Skin epidermis (tissue), 12 donors: Measurements from ENCODE around the gene NAA80.
"Not testable (repeated sequence)": the region's sequence is repeated elsewhere in the genome, so short reads cannot be mapped to it uniquely, and the experiment has no call there.

ENCODE experiments used
- H3K27ac ChIP-seq, 21 experiments: fragments of 200-600 bp; sonication (generic) in 11 of 21; one replicate each; pipeline ENCODE4 v1.5.0; 2020; ENCODE audit warnings: mild to moderate bottlenecking in 3 of 21, inconsistent platforms in 2 of 21, moderate library complexity in 2 of 21
- H3K4me3 ChIP-seq, 7 experiments: fragments of 200-600 bp; sonication (generic) in 2 of 7; one replicate each; pipeline ENCODE4 v1.5.0; 2020; ENCODE audit warnings: inconsistent platforms in 2 of 7, mild to moderate bottlenecking in 2 of 7, moderate library complexity in 1 of 7

The NAA80 gene

DNA sequence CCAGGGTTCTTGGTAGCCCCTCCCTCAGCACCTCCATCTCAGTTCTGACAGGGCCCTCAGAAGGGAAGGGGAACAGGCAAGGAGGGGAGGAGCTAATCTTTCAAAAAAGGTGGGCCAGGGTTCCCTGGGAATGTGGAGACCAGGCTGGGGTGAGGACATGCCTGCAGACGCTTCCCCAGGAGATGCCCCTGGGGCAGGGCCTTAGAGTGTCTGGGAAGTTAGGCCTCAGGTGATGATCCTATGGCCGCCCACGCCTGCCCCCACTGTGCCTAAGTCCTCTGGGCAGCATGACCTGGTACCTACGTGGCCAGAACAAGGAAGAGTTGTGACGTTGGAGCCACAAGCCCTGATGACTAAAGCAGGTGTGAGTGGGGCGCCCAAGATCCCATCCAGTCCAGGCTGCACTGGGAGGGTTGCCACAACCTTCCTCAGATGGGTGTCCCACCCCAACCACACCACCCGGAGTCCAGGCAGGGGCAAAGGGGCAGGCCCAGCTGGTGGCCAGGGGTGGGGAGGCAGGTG, 34.2 kb downstream of the NAA80 start:
- peak overlapping the region in 17 of 21 experiments; percentile 13 to 85 (median 56) for H3K27ac ChIP-seq
- no peak overlapping the region for H3K4me3 ChIP-seq

DNA sequence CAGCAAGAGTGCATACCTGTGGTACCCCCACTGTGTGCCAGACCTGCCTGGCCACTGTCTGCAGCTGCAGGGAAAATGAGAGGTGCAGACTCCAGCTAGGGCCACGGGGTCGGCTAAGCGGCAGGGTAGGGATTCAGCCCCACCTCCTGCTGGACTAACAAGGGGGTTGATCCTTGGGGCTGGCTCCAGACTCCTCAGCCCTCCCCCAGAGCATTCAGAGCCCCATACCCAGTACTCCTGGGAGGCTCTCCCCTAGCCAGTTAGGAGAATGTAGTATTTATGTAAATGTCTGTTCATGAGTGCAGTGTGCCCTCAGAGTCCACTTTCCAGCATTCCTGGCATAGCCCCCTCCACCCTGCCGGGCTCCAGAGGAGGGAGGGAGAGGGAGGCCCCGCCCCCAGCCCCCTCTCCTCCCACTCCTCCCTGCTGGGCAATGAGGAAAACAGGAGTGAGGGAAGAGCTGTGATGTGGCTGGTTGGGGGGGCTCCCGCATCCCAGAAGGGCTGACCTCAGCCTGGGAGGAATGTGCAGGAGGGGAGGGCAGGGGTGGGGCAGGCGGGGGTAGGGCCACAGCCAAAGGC, 34.7 kb downstream of the NAA80 start:
- H3K4me3 ChIP-seq = no peak overlapping the region
- H3K27ac ChIP-seq = peak overlapping the region in 17 of 21 experiments; percentile 9 to 85 (median 61)

DNA sequence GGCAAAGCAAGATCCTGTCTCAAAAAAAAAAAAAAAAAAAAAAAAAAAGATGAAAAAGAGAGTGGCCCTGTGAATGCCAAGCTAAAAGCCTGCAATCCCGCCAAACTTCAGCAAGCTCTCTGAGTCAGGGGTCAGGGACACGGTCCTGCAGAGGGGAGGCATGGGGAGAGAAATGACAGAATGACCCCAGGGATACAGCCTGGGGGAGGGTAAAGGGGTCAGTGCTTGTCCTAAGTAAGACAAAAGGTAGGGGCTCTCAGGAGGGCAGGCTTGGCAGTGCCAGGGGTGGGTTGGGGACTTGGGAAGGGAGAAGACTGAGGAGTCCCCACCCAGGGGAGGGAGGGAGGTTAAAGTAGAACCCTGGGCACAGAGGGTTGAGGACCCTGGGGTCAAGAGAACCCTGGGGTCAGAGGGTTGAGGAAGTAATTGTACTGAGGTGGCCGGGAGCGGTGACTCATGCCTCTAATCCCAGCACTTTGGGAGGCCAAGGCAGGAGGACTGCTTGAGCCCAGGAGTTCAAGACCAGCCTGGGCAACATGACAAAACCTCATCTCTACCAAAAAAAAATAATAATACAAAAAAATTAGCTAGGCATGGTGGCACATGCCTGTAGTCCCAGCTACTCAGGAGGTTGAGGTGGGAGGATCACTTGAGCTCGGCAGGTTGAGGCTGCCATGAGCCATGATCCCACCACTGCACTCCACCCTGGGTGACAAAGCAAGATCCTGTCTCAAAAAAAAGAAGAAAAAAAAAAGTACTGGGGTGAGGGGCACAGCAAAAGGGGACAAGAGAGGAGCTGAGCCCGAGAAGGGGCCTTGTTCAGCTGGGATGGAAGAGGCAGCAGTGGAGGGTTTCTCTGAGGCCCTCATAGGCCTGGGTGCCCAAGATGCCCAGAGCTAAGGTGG, 35.5 kb downstream of the NAA80 start:
- Histone ChIP-seq H3K4me3 (no peak overlapping the region), H3K27ac (peak overlapping the region in 16 of 21 experiments; percentile 5 to 85 (median 36))

DNA sequence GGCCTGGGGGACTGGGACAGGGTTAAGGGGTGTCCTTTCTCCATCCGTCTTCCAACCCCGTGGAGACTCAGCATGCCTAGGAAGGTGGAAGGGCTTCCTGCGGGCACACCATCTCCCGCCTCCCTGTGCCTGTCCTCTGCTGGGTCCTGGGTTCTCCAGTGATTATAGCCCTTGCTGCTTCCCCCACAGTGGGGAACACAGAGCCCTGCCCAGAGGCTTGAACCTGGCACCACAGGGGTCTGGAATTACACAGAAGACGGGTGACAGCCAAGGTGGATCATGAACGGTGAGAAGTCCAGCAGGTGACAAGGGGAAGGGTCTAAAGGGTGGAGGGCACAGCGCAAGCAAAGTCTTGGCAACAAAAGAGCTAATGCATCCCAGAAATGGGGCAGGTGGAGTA, 36.4 kb downstream of the NAA80 start:
- H3K4me3 ChIP-seq = no peak overlapping the region
- H3K27ac ChIP-seq = peak overlapping the region in 3 of 21 experiments; percentile 11 to 33 (median 21)

GRCh38 chr3:50262200-50262599, 37.0 kb downstream of the NAA80 start:
- not testable (repeated sequence) for H3K4me3 ChIP-seq
- peak overlapping the region in 2 of 21 experiments; percentile 96 to 99 for H3K27ac ChIP-seq

- Histone ChIP-seq H3K4me3 (no peak overlapping the region), H3K27ac (peak overlapping the region in 17 of 21 experiments; percentile 1 to 99 (median 96))
These were observed 37.7 kb downstream of the NAA80 start for GRCh38 chr3:50261505-50261904.

DNA sequence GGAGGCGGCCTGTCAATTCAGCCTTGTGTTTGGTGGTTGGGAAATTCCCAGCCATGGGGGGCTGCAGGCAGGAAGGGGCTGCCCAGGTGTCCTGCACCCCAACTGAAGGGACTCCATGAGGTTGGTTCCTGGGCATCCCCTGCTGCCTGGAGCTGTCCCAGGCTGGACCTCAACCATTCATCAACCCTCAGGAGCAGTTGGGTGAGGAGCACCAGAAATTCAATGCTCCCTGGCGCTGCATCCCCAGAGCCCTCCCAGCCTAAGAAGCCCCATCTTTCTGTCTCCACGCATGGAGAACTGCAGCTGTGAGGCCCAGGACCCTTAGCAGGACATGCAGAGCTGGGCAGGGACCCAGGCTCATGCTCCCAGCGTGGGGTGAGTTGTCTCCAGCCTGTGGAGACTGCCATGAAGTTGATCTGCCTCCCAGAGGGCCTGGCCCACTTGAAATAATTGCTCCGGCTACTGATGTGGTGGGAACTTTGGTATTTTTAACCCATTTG, 38.2 kb downstream of the NAA80 start:
- Histone ChIP-seq H3K4me3 (peak overlapping the region in 5 of 7 experiments; percentile 39 to 64 (median 53)), H3K27ac (peak overlapping the region in 20 of 21 experiments; percentile 77 to 99 (median 96))

GRCh38 chr3:50260027-50260941, 38.9 kb downstream of the NAA80 start:
- Histone ChIP-seq H3K27ac (peak overlapping the region; percentile 77 to 99 (median 96)), H3K4me3 (peak overlapping the region; percentile 39 to 64 (median 50))

DNA sequence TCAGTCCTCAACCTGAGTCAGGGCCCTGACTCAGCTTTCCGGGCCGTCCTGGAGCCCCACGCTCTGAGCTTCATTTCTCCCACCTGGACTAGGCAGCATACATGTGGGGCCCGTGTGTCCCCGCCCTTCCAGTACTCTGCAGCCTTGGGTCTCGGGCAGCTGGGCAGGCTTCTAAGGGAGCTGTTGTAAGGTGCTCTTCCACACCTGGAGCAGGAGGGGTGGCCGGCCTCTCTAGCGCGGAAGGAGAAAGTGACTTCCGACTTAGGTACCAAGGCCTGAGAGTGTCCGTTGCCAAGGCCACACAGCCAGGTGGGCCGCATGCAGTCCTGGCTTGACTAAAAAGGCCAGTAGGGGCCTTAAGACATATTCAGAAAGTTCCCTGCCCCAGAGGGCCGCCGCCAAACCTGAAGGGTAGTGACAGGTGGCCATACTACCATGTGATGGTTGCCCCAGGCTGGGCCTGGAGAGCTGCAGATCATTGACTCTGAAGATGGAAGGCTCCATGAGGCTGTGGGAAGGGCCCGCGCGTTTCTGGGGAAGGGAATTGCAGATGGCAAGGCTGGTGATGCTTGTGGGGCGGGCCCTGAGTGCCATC, 39.7 kb downstream of the NAA80 start:
- peak overlapping the region in 19 of 21 experiments; percentile 16 to 99 (median 96) for H3K27ac ChIP-seq
- peak overlapping the region in 5 of 7 experiments; percentile 40 to 64 (median 53) for H3K4me3 ChIP-seq

DNA sequence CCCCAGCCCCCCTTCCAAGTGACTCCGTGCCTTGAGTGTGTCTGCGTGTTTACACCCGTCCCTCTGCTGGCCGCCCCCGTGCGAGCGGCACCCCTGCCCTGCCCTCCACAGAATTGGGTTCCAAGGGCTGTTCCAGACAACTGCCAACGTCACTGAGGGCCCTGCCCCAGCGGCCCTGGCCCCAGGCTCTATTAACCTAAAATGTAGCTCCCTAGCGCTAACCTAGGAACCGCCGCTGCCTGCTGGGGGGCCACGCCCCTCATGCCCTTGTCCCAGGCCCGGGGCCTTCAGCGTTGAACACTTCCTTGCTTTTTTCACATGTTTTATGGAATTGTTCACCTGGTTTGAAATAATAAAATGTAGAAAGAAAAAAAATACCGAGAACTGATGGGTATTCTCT, 40.2 kb downstream of the NAA80 start:
- Histone ChIP-seq H3K27ac (peak overlapping the region in 15 of 21 experiments; percentile 4 to 99 (median 96)), H3K4me3 (no peak overlapping the region)

- peak overlapping the region in 12 of 21 experiments; percentile 41 to 99 (median 96) for H3K27ac ChIP-seq
- no peak overlapping the region for H3K4me3 ChIP-seq
These were observed 41.0 kb downstream of the NAA80 start for GRCh38 chr3:50258029-50258680.

DNA sequence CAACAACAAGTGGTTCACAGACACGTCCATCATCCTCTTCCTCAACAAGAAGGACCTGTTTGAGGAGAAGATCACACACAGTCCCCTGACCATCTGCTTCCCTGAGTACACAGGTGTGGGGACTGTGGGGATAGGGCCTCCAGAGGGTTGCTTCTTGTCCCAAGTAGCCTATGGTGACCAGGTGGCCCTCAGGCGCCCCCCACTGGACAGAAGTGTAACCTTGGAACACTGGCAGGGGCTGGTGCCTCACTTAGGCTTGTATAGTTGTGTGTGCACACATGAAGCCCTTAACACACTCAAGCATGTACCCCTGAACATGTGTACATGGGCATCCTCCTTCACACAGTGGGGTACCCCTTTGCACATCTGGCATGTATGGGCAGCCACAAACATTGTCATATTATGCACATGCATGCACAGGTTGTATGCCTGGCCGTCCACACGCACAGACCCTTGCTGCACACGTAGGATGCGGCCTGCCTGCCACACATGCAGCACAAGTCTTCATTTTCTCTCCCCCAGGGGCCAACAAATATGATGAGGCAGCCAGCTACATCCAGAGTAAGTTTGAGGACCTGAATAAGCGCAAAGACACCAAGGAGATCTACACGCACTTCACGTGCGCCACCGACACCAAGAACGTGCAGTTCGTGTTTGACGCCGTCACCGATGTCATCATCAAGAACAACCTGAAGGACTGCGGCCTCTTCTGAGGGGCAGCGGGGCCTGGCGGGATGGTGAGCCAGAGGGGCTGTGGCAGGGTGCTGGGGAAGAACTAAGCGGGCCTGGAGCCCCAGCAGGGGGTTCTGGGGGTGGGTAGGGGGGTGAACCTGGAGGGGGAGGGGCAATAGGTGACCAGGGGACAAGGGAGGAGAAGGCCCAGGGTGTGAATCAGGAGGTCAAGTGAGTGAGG, 42.0 kb downstream of the NAA80 start:
- Histone ChIP-seq H3K4me3 (no peak overlapping the region), H3K27ac (peak overlapping the region in 9 of 21 experiments; percentile 27 to 98 (median 46))

- H3K27ac ChIP-seq = peak overlapping the region in 19 of 21 experiments; percentile 22 to 91 (median 75)
These were observed 44.0 kb downstream of the NAA80 start for GRCh38 chr3:50255251-50255615.

DNA sequence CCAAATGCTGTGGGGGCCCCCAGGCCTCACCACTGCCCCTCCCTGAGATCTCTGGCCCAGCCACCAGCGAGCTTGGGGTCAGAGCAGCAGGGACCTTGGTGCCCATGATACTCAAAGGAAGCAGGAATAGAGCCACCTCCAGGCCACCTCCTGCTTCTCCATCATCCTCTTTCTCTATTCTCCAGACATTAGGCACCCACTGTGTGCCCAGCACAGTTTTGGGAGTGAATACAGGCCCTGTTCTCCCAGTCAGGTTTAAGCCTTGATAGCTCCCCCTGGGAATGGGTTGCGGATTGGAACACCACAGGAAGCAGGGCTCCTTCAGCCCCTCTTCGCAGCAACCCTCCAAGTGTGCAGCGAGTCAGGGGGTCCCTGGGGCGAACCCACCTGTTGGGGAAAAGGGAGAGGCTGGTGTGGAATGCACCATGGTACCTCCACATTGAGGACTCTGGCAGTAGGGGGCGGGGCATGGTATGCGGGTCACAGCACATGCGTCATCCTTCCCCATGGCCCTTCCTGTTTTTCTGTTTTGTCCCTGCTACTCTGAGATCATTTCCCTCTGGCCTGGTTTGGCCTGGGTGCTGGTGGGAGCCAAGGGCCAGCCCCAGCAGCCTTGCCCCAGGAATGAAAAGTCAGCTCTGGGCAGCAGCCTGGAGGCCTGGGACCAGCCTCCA, 44.5 kb downstream of the NAA80 start:
- Histone ChIP-seq H3K4me3 (no peak overlapping the region), H3K27ac (peak overlapping the region in 20 of 21 experiments; percentile 22 to 91 (median 74))

More at GRCh38 chr3:50255251-50255615, 44.0 kb downstream of the NAA80 start:
- no peak overlapping the region for H3K4me3 ChIP-seq

GRCh38 chr3:50251220-50251619, 48.0 kb downstream of the NAA80 start:
- Histone ChIP-seq H3K4me3 (no peak overlapping the region), H3K27ac (peak overlapping the region in 13 of 21 experiments; percentile 17 to 90 (median 55))

GRCh38 chr3:50250514-50250913, 48.7 kb downstream of the NAA80 start:
- no peak overlapping the region for H3K4me3 ChIP-seq
- peak overlapping the region in 9 of 21 experiments; percentile 20 to 91 (median 74) for H3K27ac ChIP-seq

DNA sequence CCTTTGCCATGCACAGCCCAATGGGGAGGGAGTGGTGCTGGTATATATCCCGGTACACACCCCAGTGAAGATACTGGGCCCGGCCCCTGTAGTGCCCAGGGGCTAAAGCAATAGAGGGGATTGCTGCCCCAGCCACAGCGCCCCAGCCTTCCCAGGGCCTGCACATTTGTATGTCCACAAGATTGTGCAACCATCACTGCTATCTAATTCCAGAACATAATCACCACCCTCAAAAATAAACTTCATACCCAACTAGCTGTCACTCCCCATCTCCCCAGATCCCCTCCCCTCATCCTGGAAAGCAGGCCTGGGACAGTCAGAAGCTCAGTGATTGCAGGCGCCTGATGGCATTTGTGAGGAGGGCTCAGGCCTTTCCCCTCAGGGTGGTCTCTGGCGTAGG, 49.7 kb downstream of the NAA80 start:
- H3K27ac ChIP-seq = peak overlapping the region in 16 of 21 experiments; percentile 61 to 95 (median 78)
- H3K4me3 ChIP-seq = no peak overlapping the region
